Naive thymus-derived CD4-positive, alpha-beta T cell (primary cell): ENCODE data around the gene OR4L1. TPM values are rescaled to one million over a fixed set of nuclear protein-coding genes. Genes with fewer than 3 reads are reported as not detected.
"Not testable (repeated sequence)": the region's sequence is repeated elsewhere in the genome, so short reads cannot be mapped to it uniquely, and the experiment has no call there.

Source experiments
- ATAC-seq: fragments of 150-1000 bp; cut with Tn5 transposase; 2 replicates; pipeline ENCODE4 v1.10.0; 2021; ENCODE audit warnings: mild to moderate bottlenecking, moderate library complexity
- CTCF ChIA-PET: fragments of 350-600 bp; sonication (Branson Sonifier 250); formaldehyde crosslinking; loops from one replicate; lab custom pipeline; 2021; ENCODE audit warnings: antibody characterized with exemption; lab: Charles Lee
- POLR2A ChIA-PET: fragments of 350-600 bp; sonication (Branson Sonifier 250); formaldehyde crosslinking; loops from one replicate; lab custom pipeline; 2021; ENCODE audit warnings: antibody characterized with exemption, inconsistent platforms; lab: Charles Lee
- DNase-seq, 9 donors: peaks; one replicate each; pipeline versions ENCODE4 v3.0.0 to v3.0.0-alpha.2; 2020 to 2022; ENCODE audit warnings: mixed read lengths in 1 of 9
- H3K27ac ChIP-seq: one replicate; pipeline ENCODE4 v1.7.0; 2013; ENCODE audit warnings: mild to moderate bottlenecking, low read depth, low read length, moderate library complexity
- H3K27me3 ChIP-seq, 2 donors: one replicate each; pipeline ENCODE4 v1.7.0; 2013; ENCODE audit warnings: low read length in 2 of 2, mild to moderate bottlenecking in 2 of 2, moderate library complexity in 2 of 2; ENCODE audit not compliant: control insufficient read depth in 2 of 2, insufficient read depth in 2 of 2
- H3K36me3 ChIP-seq, 3 experiments: 1 replicate in 2 of 3; 2 replicates in 1 of 3; pipeline ENCODE4 v1.7.0; 2013; ENCODE audit warnings: low read length in 3 of 3, mild to moderate bottlenecking in 3 of 3, moderate library complexity in 1 of 3; ENCODE audit not compliant: insufficient read depth in 3 of 3, control insufficient read depth in 2 of 3
- H3K4me1 ChIP-seq, 2 donors: one replicate each; pipeline ENCODE4 v1.7.0; 2013; ENCODE audit warnings: low read length in 2 of 2, mild to moderate bottlenecking in 2 of 2, moderate library complexity in 1 of 2; ENCODE audit not compliant: control insufficient read depth in 2 of 2, insufficient read depth in 2 of 2
- H3K4me3 ChIP-seq: 2 replicates; pipeline ENCODE4 v1.7.0; 2013; ENCODE audit warnings: mild to moderate bottlenecking, low read length
- H3K9me3 ChIP-seq, 3 experiments: 1 replicate in 2 of 3; 2 replicates in 1 of 3; pipeline ENCODE4 v1.7.0; 2013; ENCODE audit warnings: low read length in 3 of 3; ENCODE audit not compliant: control insufficient read depth in 2 of 3
- H3K27ac Mint-ChIP-seq, 9 donors: one replicate each; pipeline ENCODE4 v1.8.0; 2020 to 2022; ENCODE audit warnings: mixed read lengths in 9 of 9, mild to moderate bottlenecking in 8 of 9, moderate library complexity in 5 of 9, inconsistent platforms in 2 of 9
- H3K27me3 Mint-ChIP-seq, 5 donors: one replicate each; pipeline ENCODE4 v1.8.0; 2021 to 2022; ENCODE audit warnings: mixed read lengths in 5 of 5, mild to moderate bottlenecking in 1 of 5
- H3K36me3 Mint-ChIP-seq, 5 donors: one replicate each; pipeline ENCODE4 v1.8.0; 2020 to 2022; ENCODE audit warnings: mixed read lengths in 5 of 5, mild to moderate bottlenecking in 3 of 5, inconsistent platforms in 1 of 5
- H3K4me1 Mint-ChIP-seq, 7 donors: one replicate each; pipeline ENCODE4 v1.8.0; 2020 to 2022; ENCODE audit warnings: mixed read lengths in 7 of 7, mild to moderate bottlenecking in 3 of 7, inconsistent platforms in 1 of 7
- H3K4me3 Mint-ChIP-seq, 10 donors: one replicate each; pipeline ENCODE4 v1.8.0; 2020 to 2022; ENCODE audit warnings: mild to moderate bottlenecking in 10 of 10, mixed read lengths in 10 of 10, moderate library complexity in 6 of 10, inconsistent platforms in 2 of 10
- H3K9me3 Mint-ChIP-seq, 11 donors: one replicate each; pipeline ENCODE4 v1.8.0; 2020 to 2022; ENCODE audit warnings: mixed read lengths in 11 of 11, mild to moderate bottlenecking in 4 of 11, inconsistent platforms in 1 of 11, moderate library complexity in 1 of 11
- intact Hi-C, 2 donors: fragments of 100-400 bp; cut with micrococcal nuclease; formaldehyde crosslinking; loops; one replicate each; pipeline ENCODE4 v1.15.1; 2023
- polyA plus RNA-seq, 2 donors: library from polyadenylated mRNA; unstranded; fragments of 300-500 nt; fragmentation: Illumina TruSeq; gene quantifications; one replicate each; pipeline ENCODE4 v1.2.3, GENCODE V29; 2021
- total RNA-seq, 6 experiments: library from RNA in 5 of 6; stranded (reverse) in 5 of 6; gene quantifications; 1 replicate in 5 of 6; 2 replicates in 1 of 6; pipeline ENCODE4 v1.2.3 and lab custom pipeline; 2021 to 2026

Gene OR4L1
- total and polyA plus RNA-seq, 7 experiments from 2014 or later = not detected

GRCh38 chr14:20048202-20048601 lies 11.6 kb upstream of the OR4L1 start:
- Histone ChIP-seq H3K4me3 (no peak overlapping the region), H3K36me3 (no peaks in the 10 kb centered on the region), H3K4me1 (no peaks in the 10 kb centered on the region), H3K27ac (no peak overlapping the region), H3K9me3 (no peaks in the 10 kb centered on the region), H3K27me3 (no peaks in the 10 kb centered on the region)
- intact Hi-C loops = no loop called here
- Mint-ChIP-seq H3K27me3 (peaks cover 3 to 17% (median 9%) of the 10 kb centered on the region in 5 donors), H3K36me3 (no peaks in the 10 kb centered on the region), H3K9me3 (peaks cover 0 to 6% (median 0%) of the 10 kb centered on the region in 11 donors), H3K4me3 (no peak overlapping the region), H3K27ac (no peak overlapping the region), H3K4me1 (peaks cover 0 to 2% (median 0%) of the 10 kb centered on the region in 7 donors)
- ChIA-PET CTCF (no interaction called here), POLR2A (no interaction called here)
- ATAC-seq = no peak
- no peak for DNase-seq

DNA sequence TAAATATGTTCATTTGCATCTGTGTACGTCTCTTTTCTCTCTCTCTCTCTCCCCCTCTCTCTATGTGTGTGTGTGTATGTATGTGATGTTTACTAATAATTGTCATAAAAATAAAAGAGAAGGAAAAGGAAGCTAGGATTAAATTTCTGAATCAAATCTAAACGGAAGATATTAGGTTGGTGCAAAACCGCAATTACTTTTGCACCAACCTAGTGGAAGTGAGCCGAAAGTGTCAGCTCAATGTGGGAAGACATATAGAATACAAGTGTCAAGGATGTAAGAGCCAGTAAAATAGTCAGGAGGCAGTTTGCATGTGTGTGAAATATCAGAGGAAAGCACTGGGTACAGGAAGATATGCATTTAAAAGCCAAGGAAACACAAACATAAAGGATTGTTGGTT lies 32.2 kb downstream of the OR4L1 start:
- no peaks in the 10 kb centered on the region for H3K4me1 ChIP-seq
- CTCF ChIA-PET = no interaction called here
- POLR2A ChIA-PET = no interaction called here

GRCh38 chr14:20093442-20093841 lies 33.6 kb downstream of the OR4L1 start:
- ChIA-PET POLR2A (interaction anchor here (0.7 kb wide), 1 partner anchor 588 kb away, joined by 4 read pairs; no protein-coding TSS in a partner anchor), CTCF (no interaction called here)
- H3K36me3 Mint-ChIP-seq = no peaks in the 10 kb centered on the region
- H3K9me3 ChIP-seq = no peaks in the 10 kb centered on the region
- no peak overlapping the region for H3K27ac Mint-ChIP-seq
- intact Hi-C loops = no loop called here
- ATAC-seq = no peak
- H3K4me3 Mint-ChIP-seq = no peak overlapping the region
- H3K4me1 Mint-ChIP-seq = peaks cover 0 to 5% (median 3%) of the 10 kb centered on the region in 7 donors
- H3K27me3 Mint-ChIP-seq = peaks cover 0 to 2% (median 0%) of the 10 kb centered on the region in 5 donors
- DNase-seq = no peak
- H3K4me3 ChIP-seq = no peak overlapping the region
- no peaks in the 10 kb centered on the region for H3K27me3 ChIP-seq
- H3K36me3 ChIP-seq = no peaks in the 10 kb centered on the region
- H3K4me1 ChIP-seq = no peaks in the 10 kb centered on the region
- no peak overlapping the region for H3K27ac ChIP-seq
- no peaks in the 10 kb centered on the region for H3K9me3 Mint-ChIP-seq

More for the DNA sequence above, 32.2 kb downstream of the OR4L1 start:
- no peaks in the 10 kb centered on the region for H3K27me3 ChIP-seq
- peaks cover 0 to 5% (median 3%) of the 10 kb centered on the region in 7 donors for H3K4me1 Mint-ChIP-seq
- H3K36me3 ChIP-seq = no peaks in the 10 kb centered on the region
- peaks cover 0 to 2% (median 0%) of the 10 kb centered on the region in 5 donors for H3K27me3 Mint-ChIP-seq
- H3K27ac Mint-ChIP-seq = no peak overlapping the region
- intact Hi-C loops = no loop called here
- no peak overlapping the region for H3K4me3 Mint-ChIP-seq
- no peaks in the 10 kb centered on the region for H3K9me3 ChIP-seq
- ATAC-seq (no peak), DNase-seq (no peak)
- no peaks in the 10 kb centered on the region for H3K36me3 Mint-ChIP-seq
- peaks cover 0 to 3% (median 0%) of the 10 kb centered on the region in 11 donors for H3K9me3 Mint-ChIP-seq
- no peak overlapping the region for H3K27ac ChIP-seq
- no peak overlapping the region for H3K4me3 ChIP-seq

DNA sequence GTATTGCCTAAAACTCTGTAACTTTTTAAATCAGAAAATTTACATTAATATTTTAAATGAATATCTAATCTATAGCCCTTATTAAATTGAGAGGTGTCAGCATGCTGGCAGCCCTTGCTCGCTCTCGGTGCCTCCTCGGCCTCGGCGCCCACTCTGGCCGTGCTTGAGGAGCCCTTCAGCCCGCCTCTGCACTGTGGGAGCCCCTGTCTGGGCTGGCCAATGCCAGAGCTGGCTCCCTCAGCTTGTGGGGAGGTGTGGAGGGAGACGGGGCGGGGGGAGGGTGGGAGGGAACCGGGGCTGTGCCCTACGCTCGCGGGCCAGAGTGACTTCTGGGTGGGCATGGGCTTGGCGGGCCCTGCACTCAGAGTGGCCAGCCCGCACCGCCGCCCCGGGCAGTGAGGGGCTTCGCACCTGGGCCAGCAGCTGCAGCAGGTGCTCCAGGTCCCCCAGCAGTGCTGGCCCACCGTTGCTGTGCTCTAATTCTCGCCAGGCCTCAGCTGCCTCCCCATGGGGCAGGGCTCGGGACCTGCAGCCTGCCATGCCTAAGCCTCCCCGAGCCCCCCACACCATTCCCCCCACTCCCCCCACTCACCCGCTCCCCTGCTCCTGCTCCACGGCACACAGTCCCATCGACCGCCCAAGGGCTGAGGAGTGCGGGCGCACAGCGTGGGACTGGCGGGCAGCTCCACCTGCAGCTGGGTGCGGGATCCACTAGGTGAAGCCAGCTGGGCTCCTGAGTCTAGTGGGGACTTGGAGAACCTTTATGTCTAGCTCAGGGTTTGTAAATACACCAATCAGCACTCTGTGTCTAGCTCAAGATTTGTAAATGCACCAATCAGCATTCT lies 39.3 kb downstream of the OR4L1 start:
- H3K4me3 Mint-ChIP-seq, H3K9me3 ChIP-seq, H3K4me1 ChIP-seq, H3K27ac ChIP-seq, H3K27ac Mint-ChIP-seq, DNase-seq, intact Hi-C loops, H3K36me3 ChIP-seq, H3K4me1 Mint-ChIP-seq, POLR2A ChIA-PET, H3K4me3 ChIP-seq, ATAC-seq, H3K36me3 Mint-ChIP-seq, H3K27me3 ChIP-seq, CTCF ChIA-PET: not testable (repeated sequence)
- peaks cover 0 to 12% (median 3%) of the 10 kb centered on the region in 11 donors for H3K9me3 Mint-ChIP-seq
- peaks cover 2 to 22% (median 14%) of the 10 kb centered on the region in 5 donors for H3K27me3 Mint-ChIP-seq

- DNase-seq (no peak), ATAC-seq (no peak)
- Histone ChIP-seq H3K4me3 (no peak within 1 kb of the TSS), H3K9me3 (no peaks in the 10 kb centered on the region), H3K4me1 (no peaks in the 10 kb centered on the region), H3K27ac (no peak within 1 kb of the TSS), H3K36me3 (no peaks in the 10 kb centered on the region), H3K27me3 (no peaks in the 10 kb centered on the region)
- H3K27ac Mint-ChIP-seq = no peak within 1 kb of the TSS
- ChIA-PET CTCF (no interaction called here), POLR2A (no interaction called here)
- intact Hi-C loops = no loop called here
- H3K27me3 Mint-ChIP-seq = peaks cover 0 to 15% (median 7%) of the 10 kb centered on the region in 5 donors
- peaks cover 0 to 13% (median 3%) of the 10 kb centered on the region in 11 donors for H3K9me3 Mint-ChIP-seq
- H3K4me1 Mint-ChIP-seq = no peaks in the 10 kb centered on the region
- H3K36me3 Mint-ChIP-seq = no peaks in the 10 kb centered on the region
- H3K4me3 Mint-ChIP-seq = no peak within 1 kb of the TSS
Observed at GRCh38 chr14:20110438-20110837, 50.6 kb downstream of the OR4L1 start, which contains the start of gene OR4K17. Gene OR4K17 (plus strand): TSS chr14:20110739. CDS start chr14:20117500, 6,761 bp downstream.

Other genes with a start within 250 kb of the OR4L1 start
- gene OR4K2, start 184.9 kb upstream of the OR4L1 start, total RNA-seq = not detected
- not detected for gene OR4K2, start 184.9 kb upstream of the OR4L1 start, polyA plus RNA-seq
- gene OR4K5, start 139.4 kb upstream of the OR4L1 start, total RNA-seq = not detected
- gene OR4K5, start 139.4 kb upstream of the OR4L1 start, polyA plus RNA-seq = not detected
- not detected for gene OR4K1, start 129.1 kb upstream of the OR4L1 start, total RNA-seq
- not detected for gene OR4K1, start 129.1 kb upstream of the OR4L1 start, polyA plus RNA-seq
- not detected for gene OR4K15, start 84.5 kb upstream of the OR4L1 start, total RNA-seq
- not detected for gene OR4K15, start 84.5 kb upstream of the OR4L1 start, polyA plus RNA-seq
- not detected for gene OR4Q2, start 57.9 kb upstream of the OR4L1 start, total RNA-seq
- not detected for gene OR4Q2, start 57.9 kb upstream of the OR4L1 start, polyA plus RNA-seq
- not detected for gene OR4K14, start 40.7 kb upstream of the OR4L1 start, total RNA-seq
- gene OR4K14, start 40.7 kb upstream of the OR4L1 start, polyA plus RNA-seq = not detected
- not detected for gene OR4K13, start 24.0 kb upstream of the OR4L1 start, total RNA-seq
- not detected for gene OR4K13, start 24.0 kb upstream of the OR4L1 start, polyA plus RNA-seq
- gene OR4K17, start 50.7 kb downstream of the OR4L1 start, total RNA-seq = not detected
- gene OR4K17, start 50.7 kb downstream of the OR4L1 start, polyA plus RNA-seq = not detected
- not detected for gene OR4N5, start 78.8 kb downstream of the OR4L1 start, total RNA-seq
- not detected for gene OR4N5, start 78.8 kb downstream of the OR4L1 start, polyA plus RNA-seq
- not detected for gene OR11G2, start 130.9 kb downstream of the OR4L1 start, total RNA-seq
- not detected for gene OR11G2, start 130.9 kb downstream of the OR4L1 start, polyA plus RNA-seq
- not detected for gene OR11H6, start 163.7 kb downstream of the OR4L1 start, total RNA-seq
- gene OR11H6, start 163.7 kb downstream of the OR4L1 start, polyA plus RNA-seq = not detected
- not detected for gene OR11H7, start 168.9 kb downstream of the OR4L1 start, total RNA-seq
- not detected for gene OR11H7, start 168.9 kb downstream of the OR4L1 start, polyA plus RNA-seq
- gene OR11H4, start 179.2 kb downstream of the OR4L1 start, total RNA-seq = not detected
- gene OR11H4, start 179.2 kb downstream of the OR4L1 start, polyA plus RNA-seq = not detected
- gene TTC5, start 245.9 kb downstream of the OR4L1 start, total RNA-seq = 10 to 100 TPM; 16.4 to 30.1 (median 20.3) TPM
- gene TTC5, start 245.9 kb downstream of the OR4L1 start, polyA plus RNA-seq = 10 to 100 TPM; 20.8 to 21.3 TPM